ENCODE results near the gene TRMT5.

Gene TRMT5, protein sequence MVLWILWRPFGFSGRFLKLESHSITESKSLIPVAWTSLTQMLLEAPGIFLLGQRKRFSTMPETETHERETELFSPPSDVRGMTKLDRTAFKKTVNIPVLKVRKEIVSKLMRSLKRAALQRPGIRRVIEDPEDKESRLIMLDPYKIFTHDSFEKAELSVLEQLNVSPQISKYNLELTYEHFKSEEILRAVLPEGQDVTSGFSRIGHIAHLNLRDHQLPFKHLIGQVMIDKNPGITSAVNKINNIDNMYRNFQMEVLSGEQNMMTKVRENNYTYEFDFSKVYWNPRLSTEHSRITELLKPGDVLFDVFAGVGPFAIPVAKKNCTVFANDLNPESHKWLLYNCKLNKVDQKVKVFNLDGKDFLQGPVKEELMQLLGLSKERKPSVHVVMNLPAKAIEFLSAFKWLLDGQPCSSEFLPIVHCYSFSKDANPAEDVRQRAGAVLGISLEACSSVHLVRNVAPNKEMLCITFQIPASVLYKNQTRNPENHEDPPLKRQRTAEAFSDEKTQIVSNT

DNA sequence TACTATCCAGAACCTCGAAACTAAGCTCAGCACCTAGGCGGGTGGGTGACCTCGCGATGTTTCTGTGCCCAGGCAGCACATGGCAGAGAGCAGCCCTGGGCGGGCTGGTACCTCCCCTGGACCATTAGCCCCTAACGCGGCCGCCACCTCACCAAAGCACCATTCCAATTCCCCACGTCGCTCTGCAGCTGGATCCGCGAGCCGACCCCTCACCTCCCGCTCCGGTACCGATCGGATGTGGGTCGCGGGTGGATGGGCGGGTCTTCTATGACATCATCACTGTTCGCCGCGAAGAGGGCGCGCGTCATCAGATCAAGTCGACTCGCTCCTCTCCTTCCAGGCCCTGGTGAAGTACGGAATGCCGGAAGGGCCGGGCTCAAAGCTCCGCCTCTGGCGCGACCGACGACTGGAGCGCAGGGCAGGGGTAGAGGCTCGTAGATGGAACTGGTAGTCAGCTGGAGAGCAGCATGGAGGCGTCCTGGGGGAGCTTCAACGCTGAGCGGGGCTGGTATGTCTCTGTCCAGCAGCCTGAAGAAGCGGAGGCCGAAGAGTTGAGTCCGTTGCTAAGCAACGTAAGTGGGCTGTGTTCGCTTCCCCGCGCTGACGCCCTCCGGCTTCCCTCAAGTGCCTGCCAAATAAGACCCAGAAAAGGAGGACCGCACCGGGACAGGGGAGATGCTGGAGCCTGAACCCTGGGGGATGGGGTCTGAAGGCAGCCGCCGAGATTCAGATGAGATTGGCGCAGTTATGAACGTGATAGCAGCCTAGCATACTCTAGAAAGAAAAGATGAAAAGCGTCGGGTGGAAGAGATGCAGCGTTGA, at the start of gene TRMT5, which contains the start of gene SLC38A6:
Gene TRMT5 (minus strand): TSS at position 269 of the 822 bp plus-strand sequence. CDS start 106 bp downstream, at position 163.
Gene SLC38A6 (plus strand): TSS at position 435 of the 822 bp plus-strand sequence. CDS start 33 bp downstream, at position 468.
- in situ Hi-C loops (cut with MboI; ENCODE audit: low pct_unique_long_range_greater_than_20kb, low sequenced_read_pairs, unreplicated experiment): no loop called here
- DNase-seq (ENCODE audit: low spot score): peak; percentile 82
- TF ChIP-seq, protein P1, sequence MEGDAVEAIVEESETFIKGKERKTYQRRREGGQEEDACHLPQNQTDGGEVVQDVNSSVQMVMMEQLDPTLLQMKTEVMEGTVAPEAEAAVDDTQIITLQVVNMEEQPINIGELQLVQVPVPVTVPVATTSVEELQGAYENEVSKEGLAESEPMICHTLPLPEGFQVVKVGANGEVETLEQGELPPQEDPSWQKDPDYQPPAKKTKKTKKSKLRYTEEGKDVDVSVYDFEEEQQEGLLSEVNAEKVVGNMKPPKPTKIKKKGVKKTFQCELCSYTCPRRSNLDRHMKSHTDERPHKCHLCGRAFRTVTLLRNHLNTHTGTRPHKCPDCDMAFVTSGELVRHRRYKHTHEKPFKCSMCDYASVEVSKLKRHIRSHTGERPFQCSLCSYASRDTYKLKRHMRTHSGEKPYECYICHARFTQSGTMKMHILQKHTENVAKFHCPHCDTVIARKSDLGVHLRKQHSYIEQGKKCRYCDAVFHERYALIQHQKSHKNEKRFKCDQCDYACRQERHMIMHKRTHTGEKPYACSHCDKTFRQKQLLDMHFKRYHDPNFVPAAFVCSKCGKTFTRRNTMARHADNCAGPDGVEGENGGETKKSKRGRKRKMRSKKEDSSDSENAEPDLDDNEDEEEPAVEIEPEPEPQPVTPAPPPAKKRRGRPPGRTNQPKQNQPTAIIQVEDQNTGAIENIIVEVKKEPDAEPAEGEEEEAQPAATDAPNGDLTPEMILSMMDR (IDR thresholded peaks at IDR 0.05; ENCODE audit: extremely low read depth, insufficient read depth, missing control alignments): no peak

DNA sequence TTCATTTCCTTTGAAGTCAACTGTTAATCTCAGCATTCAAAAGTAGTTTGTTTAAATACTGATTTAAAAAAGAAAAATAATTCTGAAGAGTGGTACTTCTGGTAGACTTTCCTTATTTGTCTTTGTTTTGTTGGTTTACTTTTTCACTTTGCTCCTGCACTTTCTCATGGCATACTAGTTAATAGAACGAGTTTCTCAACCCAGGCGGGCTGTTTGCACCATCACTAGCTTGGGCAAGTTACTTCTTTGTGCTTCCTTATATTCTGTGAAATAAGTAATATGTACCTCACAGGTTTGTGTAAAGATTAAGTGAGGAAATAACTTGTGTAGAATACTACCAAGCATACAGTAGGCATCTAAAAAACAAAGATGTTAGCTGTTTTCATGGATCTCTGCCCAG, 45.6 kb upstream of the TRMT5 start:
- DNase-seq (ENCODE audit: low spot score): no peak
- TF ChIP-seq, protein P1 (IDR thresholded peaks at IDR 0.05; ENCODE audit: extremely low read depth, insufficient read depth, missing control alignments): no peak
- in situ Hi-C loops (cut with MboI; ENCODE audit: low pct_unique_long_range_greater_than_20kb, low sequenced_read_pairs, unreplicated experiment): loop anchor here (10.0 kb wide), 1 partner anchor 362 kb away; no protein-coding TSS in a partner anchor

DNA sequence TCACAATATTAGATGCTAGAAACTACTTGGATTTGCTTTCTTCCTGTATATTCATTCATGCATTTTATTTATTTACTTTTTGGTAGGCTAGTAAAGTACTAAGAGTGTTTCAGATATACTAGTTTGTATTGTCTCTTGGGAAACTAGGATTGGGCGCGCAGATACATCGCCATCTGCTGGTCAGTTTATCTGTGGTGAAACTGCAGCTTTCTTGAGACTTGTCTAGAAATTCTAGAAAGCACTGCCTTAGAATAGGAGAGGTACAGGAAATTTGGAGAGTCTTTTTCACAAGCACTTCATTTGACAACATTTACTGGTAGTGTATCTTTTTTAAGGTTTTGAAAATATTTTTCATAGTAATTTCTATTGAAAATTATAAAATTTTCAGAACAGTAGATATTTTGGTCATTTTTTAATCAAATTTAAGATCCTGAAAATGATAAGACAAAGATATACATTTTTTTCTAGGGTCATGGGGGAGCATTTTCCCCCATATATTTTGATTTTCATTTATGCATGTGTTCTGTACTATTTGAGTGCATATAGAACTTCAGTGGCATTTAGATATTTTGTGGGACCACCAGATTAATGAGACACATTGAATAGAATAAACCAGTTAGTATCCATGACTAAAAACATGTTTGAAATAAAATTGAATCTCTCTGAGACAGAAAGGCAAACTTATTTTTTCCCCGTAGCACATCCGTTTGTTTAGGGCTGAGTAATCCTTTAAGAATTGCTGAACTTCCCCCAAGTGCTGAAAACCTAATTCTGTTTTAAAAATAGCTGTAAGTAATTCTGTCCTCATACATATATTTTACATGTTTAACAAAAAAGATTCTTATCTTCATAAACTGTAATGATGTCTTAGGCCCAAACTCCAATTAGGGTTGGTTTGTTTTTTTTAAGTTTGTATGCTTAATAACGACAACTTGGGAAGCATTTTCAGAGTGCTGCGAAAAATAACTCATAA, 44.7 kb upstream of the TRMT5 start:
- in situ Hi-C loops (cut with MboI; ENCODE audit: low pct_unique_long_range_greater_than_20kb, low sequenced_read_pairs, unreplicated experiment): loop anchor here (10.0 kb wide), 1 partner anchor 361 kb away; no protein-coding TSS in a partner anchor

DNA sequence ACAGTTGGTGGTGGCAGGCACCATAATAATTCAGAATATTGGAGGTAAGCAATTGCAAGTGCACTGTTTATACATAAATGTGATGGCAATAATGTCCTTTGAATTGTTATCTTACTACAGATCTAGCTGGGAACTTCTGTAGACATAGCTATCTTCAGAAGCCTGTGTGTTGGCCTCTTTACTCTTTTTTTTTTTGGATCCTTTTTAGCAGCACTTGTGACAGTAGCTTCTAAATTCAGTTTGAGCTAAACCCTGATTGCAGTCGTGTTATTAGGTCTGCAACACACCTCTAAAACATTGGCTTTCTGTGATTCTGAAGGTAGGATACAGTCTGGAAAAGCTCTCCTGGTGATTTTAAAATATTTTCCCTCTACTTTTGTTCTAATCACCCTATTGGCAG, 38.7 kb upstream of the TRMT5 start:
- in situ Hi-C loops (cut with MboI; ENCODE audit: low pct_unique_long_range_greater_than_20kb, low sequenced_read_pairs, unreplicated experiment): no loop called here
- no peak for DNase-seq (ENCODE audit: low spot score)
- TF ChIP-seq, protein P1 (IDR thresholded peaks at IDR 0.05; ENCODE audit: extremely low read depth, insufficient read depth, missing control alignments): no peak

More for the DNA sequence above, 44.7 kb upstream of the TRMT5 start:
- TF ChIP-seq, protein P1 (IDR thresholded peaks at IDR 0.05; ENCODE audit: extremely low read depth, insufficient read depth, missing control alignments): peak; percentile 84
- peak; percentile 50 for DNase-seq (ENCODE audit: low spot score)

DNA sequence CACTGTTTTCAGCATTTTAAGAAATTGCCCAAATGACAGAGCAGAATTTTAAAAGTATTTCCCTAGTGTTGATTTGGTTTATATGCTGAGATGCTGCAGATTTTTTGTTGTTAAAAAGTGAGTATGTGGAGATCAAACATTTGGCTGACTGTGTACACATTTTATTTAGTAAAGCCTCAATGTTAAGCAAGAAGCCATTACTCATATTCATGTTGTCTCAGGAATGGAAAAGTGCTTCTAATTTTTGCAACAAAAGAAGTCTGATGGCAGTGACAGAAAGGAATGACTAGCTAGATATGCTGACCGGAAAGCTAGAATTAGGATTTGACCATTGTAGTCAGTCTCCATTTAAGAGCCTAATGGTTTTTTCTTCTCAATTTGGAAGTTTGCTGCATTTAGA, 22.7 kb upstream of the TRMT5 start:
- TF ChIP-seq, protein P1 (IDR thresholded peaks at IDR 0.05; ENCODE audit: extremely low read depth, insufficient read depth, missing control alignments): no peak
- no peak for DNase-seq (ENCODE audit: low spot score)
- in situ Hi-C loops (cut with MboI; ENCODE audit: low pct_unique_long_range_greater_than_20kb, low sequenced_read_pairs, unreplicated experiment): no loop called here

Measured in GM13977 (cell line).